Sigmoid colon (tissue), 4 donors: ENCODE results near the gene ECM1.

ENCODE experiments used
- CTCF ChIP-seq, 4 experiments: fragments of 450-650 bp in 3 of 4; fragments of 200-600 bp in 1 of 4; IDR thresholded peaks; one replicate each; pipeline ENCODE4 v1.5.1; 2016 to 2019; ENCODE audit warnings: antibody characterized with exemption in 4 of 4, mild to moderate bottlenecking in 3 of 4, moderate library complexity in 2 of 4
- POLR2A ChIP-seq, 2 donors: fragments of 450-650 bp; IDR thresholded peaks; one replicate each; pipeline ENCODE4 v1.6.1; 2016; ENCODE audit warnings: antibody characterized with exemption in 2 of 2, mild to moderate bottlenecking in 2 of 2, moderate library complexity in 2 of 2
- POLR2AphosphoS5 ChIP-seq, 4 donors: sonication (generic); formaldehyde crosslinking; IDR thresholded peaks; one replicate each; pipeline ENCODE4 v1.6.1; 2017; ENCODE audit warnings: antibody characterized with exemption in 4 of 4

- no peak for TF ChIP-seq CTCF (IDR thresholded peaks at IDR 0.05)
- no peak for TF ChIP-seq POLR2A (IDR thresholded peaks at IDR 0.05)
- TF ChIP-seq POLR2AphosphoS5 (IDR thresholded peaks at IDR 0.05): no peak
Observed at GRCh38 chr1:150557065-150557600, 49.2 kb downstream of the ECM1 start.
